SK-N-SH treated with all-trans-retinoic acid at 6 μM for 48 hours (cell line): ENCODE measurements around the gene SNX13.

Experiments
- ARNTL ChIP-seq: fragments of 450-650 bp; formaldehyde crosslinking; IDR thresholded peaks from 2 replicates; pipeline ENCODE4 v1.5.0; 2020; ENCODE audit warnings: low read depth, mild to moderate bottlenecking, moderate library complexity, borderline replicate concordance
- BACH2 ChIP-seq: fragments of 250-450 bp; sonication (Bioruptor Pico); IDR thresholded peaks from 2 replicates; pipeline ENCODE4 v1.9.0; 2021; ENCODE audit warnings: mild to moderate bottlenecking, borderline replicate concordance
- CSDC2 ChIP-seq: fragments of 250-450 bp; sonication (Bioruptor Pico); IDR thresholded peaks from 2 replicates; pipeline ENCODE4 v1.5.0; 2020; ENCODE audit warnings: mild to moderate bottlenecking, moderate library complexity
- PPARA ChIP-seq: fragments of 250-450 bp; sonication (Bioruptor Pico); IDR thresholded peaks from 2 replicates; pipeline ENCODE4 v1.5.0; 2020; ENCODE audit warnings: mild to moderate bottlenecking, borderline replicate concordance
- SNAI2 ChIP-seq: fragments of 250-450 bp; sonication (Bioruptor Pico); IDR thresholded peaks from 2 replicates; pipeline ENCODE4 v1.5.0; 2020; ENCODE audit warnings: mild to moderate bottlenecking, moderate library complexity
- TOX ChIP-seq: fragments of 250-450 bp; sonication (Bioruptor Pico); IDR thresholded peaks from 2 replicates; pipeline ENCODE4 v1.8.0; 2021; ENCODE audit warnings: mild to moderate bottlenecking, moderate library complexity, borderline replicate concordance
- ZC3H10 ChIP-seq: fragments of 250-450 bp; sonication (Bioruptor Pico); IDR thresholded peaks from 2 replicates; pipeline ENCODE4 v1.5.1; 2021; ENCODE audit warnings: mild to moderate bottlenecking, moderate library complexity
- ZFP3 ChIP-seq: fragments of 250-450 bp; sonication (Bioruptor Pico); IDR thresholded peaks from 2 replicates; pipeline ENCODE4 v1.5.0; 2020; ENCODE audit warnings: mild to moderate bottlenecking, moderate library complexity
- ZFP30 ChIP-seq: fragments of 450-650 bp; formaldehyde crosslinking; IDR thresholded peaks from 2 replicates; pipeline ENCODE4 v1.5.0; 2022; ENCODE audit warnings: mild to moderate bottlenecking, moderate library complexity
- ZNF70 ChIP-seq: fragments of 450-650 bp; formaldehyde crosslinking; IDR thresholded peaks from 2 replicates; pipeline ENCODE4 v1.5.0; 2020; ENCODE audit warnings: mild to moderate bottlenecking, moderate library complexity
- TF ChIP-seq, protein P1 (sequence below): fragments of 250-450 bp; sonication (Bioruptor Pico); IDR thresholded peaks from 2 replicates; pipeline ENCODE4 v1.5.0; 2020; ENCODE audit warnings: mild to moderate bottlenecking, moderate library complexity
- TF ChIP-seq, protein P2 (sequence below): fragments of 250-450 bp; sonication (Bioruptor Pico); IDR thresholded peaks from 2 replicates; pipeline ENCODE4 v1.8.0; 2021; ENCODE audit warnings: low read depth, mild to moderate bottlenecking, moderate library complexity, borderline replicate concordance
- TF ChIP-seq, protein P3 (sequence below): fragments of 250-450 bp; sonication (Bioruptor Pico); IDR thresholded peaks from 2 replicates; pipeline ENCODE4 v1.5.1; 2020; ENCODE audit warnings: low read depth, mild to moderate bottlenecking, moderate library complexity
- TF ChIP-seq, protein P4 (sequence below): fragments of 250-450 bp; sonication (Bioruptor Pico); IDR thresholded peaks from 2 replicates; pipeline ENCODE4 v1.8.0; 2020; ENCODE audit warnings: mild to moderate bottlenecking, moderate library complexity, borderline replicate concordance

DNA sequence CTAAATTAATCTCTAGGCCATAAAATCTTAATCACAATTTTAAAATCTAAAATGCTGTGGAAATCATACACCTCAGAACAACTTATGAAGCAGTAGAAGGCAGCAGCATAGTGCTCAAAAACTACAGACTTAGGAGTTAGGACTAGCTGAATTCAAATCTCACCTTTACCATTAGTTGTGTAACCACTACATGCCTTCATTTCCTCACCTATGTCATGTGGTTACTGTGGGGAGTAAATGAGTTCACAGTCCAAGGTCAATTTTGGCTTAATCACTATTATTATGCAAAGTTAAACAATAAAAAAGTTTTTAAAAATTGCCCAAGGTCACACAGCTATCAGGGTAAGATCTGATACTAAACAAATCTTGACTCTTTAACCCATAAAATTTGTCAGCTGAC is 37.0 kb downstream of the SNX13 start:
- TF ChIP-seq, protein P1, sequence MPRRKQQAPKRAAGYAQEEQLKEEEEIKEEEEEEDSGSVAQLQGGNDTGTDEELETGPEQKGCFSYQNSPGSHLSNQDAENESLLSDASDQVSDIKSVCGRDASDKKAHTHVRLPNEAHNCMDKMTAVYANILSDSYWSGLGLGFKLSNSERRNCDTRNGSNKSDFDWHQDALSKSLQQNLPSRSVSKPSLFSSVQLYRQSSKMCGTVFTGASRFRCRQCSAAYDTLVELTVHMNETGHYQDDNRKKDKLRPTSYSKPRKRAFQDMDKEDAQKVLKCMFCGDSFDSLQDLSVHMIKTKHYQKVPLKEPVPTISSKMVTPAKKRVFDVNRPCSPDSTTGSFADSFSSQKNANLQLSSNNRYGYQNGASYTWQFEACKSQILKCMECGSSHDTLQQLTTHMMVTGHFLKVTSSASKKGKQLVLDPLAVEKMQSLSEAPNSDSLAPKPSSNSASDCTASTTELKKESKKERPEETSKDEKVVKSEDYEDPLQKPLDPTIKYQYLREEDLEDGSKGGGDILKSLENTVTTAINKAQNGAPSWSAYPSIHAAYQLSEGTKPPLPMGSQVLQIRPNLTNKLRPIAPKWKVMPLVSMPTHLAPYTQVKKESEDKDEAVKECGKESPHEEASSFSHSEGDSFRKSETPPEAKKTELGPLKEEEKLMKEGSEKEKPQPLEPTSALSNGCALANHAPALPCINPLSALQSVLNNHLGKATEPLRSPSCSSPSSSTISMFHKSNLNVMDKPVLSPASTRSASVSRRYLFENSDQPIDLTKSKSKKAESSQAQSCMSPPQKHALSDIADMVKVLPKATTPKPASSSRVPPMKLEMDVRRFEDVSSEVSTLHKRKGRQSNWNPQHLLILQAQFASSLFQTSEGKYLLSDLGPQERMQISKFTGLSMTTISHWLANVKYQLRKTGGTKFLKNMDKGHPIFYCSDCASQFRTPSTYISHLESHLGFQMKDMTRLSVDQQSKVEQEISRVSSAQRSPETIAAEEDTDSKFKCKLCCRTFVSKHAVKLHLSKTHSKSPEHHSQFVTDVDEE = no peak
- TF ChIP-seq, protein P2, sequence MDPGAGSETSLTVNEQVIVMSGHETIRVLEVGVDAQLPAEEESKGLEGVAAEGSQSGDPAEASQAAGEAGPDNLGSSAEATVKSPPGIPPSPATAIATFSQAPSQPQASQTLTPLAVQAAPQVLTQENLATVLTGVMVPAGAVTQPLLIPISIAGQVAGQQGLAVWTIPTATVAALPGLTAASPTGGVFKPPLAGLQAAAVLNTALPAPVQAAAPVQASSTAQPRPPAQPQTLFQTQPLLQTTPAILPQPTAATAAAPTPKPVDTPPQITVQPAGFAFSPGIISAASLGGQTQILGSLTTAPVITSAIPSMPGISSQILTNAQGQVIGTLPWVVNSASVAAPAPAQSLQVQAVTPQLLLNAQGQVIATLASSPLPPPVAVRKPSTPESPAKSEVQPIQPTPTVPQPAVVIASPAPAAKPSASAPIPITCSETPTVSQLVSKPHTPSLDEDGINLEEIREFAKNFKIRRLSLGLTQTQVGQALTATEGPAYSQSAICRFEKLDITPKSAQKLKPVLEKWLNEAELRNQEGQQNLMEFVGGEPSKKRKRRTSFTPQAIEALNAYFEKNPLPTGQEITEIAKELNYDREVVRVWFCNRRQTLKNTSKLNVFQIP (CRISPR knock-in tag) = no peak
- TF ChIP-seq ARNTL (CRISPR knock-in tag) = no peak
- TF ChIP-seq ZFP30 (CRISPR knock-in tag) = no peak
- TF ChIP-seq, protein P3, sequence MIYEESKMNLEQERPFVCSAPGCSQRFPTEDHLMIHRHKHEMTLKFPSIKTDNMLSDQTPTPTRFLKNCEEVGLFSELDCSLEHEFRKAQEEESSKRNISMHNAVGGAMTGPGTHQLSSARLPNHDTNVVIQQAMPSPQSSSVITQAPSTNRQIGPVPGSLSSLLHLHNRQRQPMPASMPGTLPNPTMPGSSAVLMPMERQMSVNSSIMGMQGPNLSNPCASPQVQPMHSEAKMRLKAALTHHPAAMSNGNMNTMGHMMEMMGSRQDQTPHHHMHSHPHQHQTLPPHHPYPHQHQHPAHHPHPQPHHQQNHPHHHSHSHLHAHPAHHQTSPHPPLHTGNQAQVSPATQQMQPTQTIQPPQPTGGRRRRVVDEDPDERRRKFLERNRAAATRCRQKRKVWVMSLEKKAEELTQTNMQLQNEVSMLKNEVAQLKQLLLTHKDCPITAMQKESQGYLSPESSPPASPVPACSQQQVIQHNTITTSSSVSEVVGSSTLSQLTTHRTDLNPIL (CRISPR knock-in tag) = no peak
- no peak for TF ChIP-seq BACH2 (CRISPR knock-in tag)
- no peak for TF ChIP-seq PPARA (CRISPR knock-in tag)
- TF ChIP-seq SNAI2 (CRISPR knock-in tag) = no peak
- no peak for TF ChIP-seq CSDC2 (CRISPR knock-in tag)
- TF ChIP-seq ZNF70 (CRISPR knock-in tag) = no peak
- TF ChIP-seq ZC3H10 (CRISPR knock-in tag) = no peak
- TF ChIP-seq, protein P4, sequence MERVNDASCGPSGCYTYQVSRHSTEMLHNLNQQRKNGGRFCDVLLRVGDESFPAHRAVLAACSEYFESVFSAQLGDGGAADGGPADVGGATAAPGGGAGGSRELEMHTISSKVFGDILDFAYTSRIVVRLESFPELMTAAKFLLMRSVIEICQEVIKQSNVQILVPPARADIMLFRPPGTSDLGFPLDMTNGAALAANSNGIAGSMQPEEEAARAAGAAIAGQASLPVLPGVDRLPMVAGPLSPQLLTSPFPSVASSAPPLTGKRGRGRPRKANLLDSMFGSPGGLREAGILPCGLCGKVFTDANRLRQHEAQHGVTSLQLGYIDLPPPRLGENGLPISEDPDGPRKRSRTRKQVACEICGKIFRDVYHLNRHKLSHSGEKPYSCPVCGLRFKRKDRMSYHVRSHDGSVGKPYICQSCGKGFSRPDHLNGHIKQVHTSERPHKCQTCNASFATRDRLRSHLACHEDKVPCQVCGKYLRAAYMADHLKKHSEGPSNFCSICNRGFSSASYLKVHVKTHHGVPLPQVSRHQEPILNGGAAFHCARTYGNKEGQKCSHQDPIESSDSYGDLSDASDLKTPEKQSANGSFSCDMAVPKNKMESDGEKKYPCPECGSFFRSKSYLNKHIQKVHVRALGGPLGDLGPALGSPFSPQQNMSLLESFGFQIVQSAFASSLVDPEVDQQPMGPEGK (CRISPR knock-in tag) = no peak
- TF ChIP-seq ZFP3 (CRISPR knock-in tag) = no peak
- no peak for TF ChIP-seq TOX (CRISPR knock-in tag)
